Body of pancreas (tissue), 4 donors: Measurements from ENCODE around the gene MRPL28. TPM values are rescaled to one million over a fixed set of nuclear protein-coding genes. Genes with fewer than 3 reads are reported as not detected.
A peak's percentile ranks its signal among the peaks of the same experiment; 100 is the strongest.

Source experiments
- ATAC-seq: fragments of 150-250 bp; one replicate; pipeline ENCODE4 v1.9.1; 2016
- DNase-seq, 4 donors: peaks; one replicate each; pipeline ENCODE4 v3.0.0-alpha.2; 2019
- H3K27ac ChIP-seq, 4 donors: fragments of 200-600 bp; sonication (generic); 1 replicate in 3 of 4; 2 replicates in 1 of 4; pipeline versions ENCODE4 v1.5.1 to v1.6.1; 2016 to 2019; ENCODE audit warnings: mild to moderate bottlenecking in 1 of 4, mixed read lengths in 1 of 4, moderate library complexity in 1 of 4
- H3K27me3 ChIP-seq, 2 donors: fragments of 200-600 bp; sonication (generic); one replicate each; pipeline ENCODE4 v1.6.0; 2016; ENCODE audit warnings: mild to moderate bottlenecking in 1 of 2
- H3K36me3 ChIP-seq, 2 donors: fragments of 200-600 bp; sonication (generic); replicated peaks in 1 of 2; 2 replicates each; pipeline ENCODE4 v1.5.1; 2016; ENCODE audit warnings: low read depth in 2 of 2; ENCODE audit not compliant: insufficient read depth in 1 of 2
- H3K4me1 ChIP-seq: fragments of 200-600 bp; sonication (generic); one replicate; pipeline ENCODE4 v1.6.0; 2016
- H3K4me3 ChIP-seq, 2 donors: fragments of 200-600 bp; sonication (generic); 1 replicate in 1 of 2; 2 replicates in 1 of 2; pipeline ENCODE4 v1.5.1; 2016 to 2019
- H3K9me3 ChIP-seq, 3 donors: fragments of 200-600 bp; sonication (generic); 1 replicate in 2 of 3; 2 replicates in 1 of 3; pipeline ENCODE4 v1.5.1; 2016
- POLR2A ChIP-seq, 3 donors: fragments of 450-650 bp; IDR thresholded peaks; one replicate each; pipeline ENCODE4 v1.6.1; 2016; ENCODE audit warnings: antibody characterized with exemption in 3 of 3, mild to moderate bottlenecking in 2 of 3
- WGBS, 2 donors: methylation state at CpG; one replicate each; pipeline ENCODE4 v1.1.5; 2017; 5-methylcytosine and 5-hydroxymethylcytosine counted together
- intact Hi-C: fragments of 100-400 bp; cut with DNase I; formaldehyde crosslinking; loops from one replicate; pipeline ENCODE4 v1.15.1; 2023
- total RNA-seq, 2 donors: library from RNA; depleted of rRNA; stranded (reverse); fragments of >200 nt; gene quantifications; one replicate each; pipeline ENCODE4 v1.1.0, GENCODE V29; 2016
- TF ChIP-seq, protein P1 (sequence below), 7 experiments: fragments of 450-650 bp in 4 of 7; fragments of 200-600 bp in 3 of 7; sonication (generic) in 3 of 7; IDR thresholded peaks; one replicate each; pipeline ENCODE4 v1.5.1; 2016 to 2019; ENCODE audit warnings: antibody characterized with exemption in 7 of 7

MRPL28 gene
- total RNA-seq, 2 donors from 2014 or later = 22.1 to 31.0 TPM

DNA sequence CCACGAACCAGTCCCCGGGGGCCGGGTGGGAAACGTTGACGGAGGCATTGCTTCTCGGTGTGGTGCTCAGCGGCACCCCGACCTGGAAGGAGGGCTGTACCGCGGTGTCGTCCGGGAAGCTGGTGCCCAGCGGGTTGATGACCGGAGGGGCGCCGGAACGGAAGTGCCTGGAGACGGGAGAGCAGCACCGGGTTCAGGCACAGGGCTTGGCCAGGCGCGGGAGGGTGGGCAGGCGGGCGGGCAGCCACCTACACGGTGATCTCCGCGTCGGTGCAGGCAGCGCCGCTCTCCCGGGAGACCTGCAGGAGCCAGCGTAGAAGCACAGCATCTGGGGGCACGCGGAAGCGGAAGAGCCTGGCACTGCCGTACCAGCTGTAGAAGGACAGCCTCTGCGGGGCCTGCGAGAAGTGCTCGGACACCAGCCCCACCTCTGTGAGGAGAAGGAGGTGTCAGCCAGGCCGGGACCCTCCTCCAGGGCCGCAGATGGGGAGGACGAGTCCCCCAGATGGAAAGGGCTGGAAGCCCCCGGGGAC lies 7.1 kb upstream of the MRPL28 start:
- DNase-seq (peak in 1 of 4 donors; percentile 14), ATAC-seq (no peak)
- H3K4me1 ChIP-seq = peaks cover 29% of the 10 kb centered on the region
- intact Hi-C loops = no loop called here
- H3K27ac ChIP-seq = no peak overlapping the region
- no peaks in the 10 kb centered on the region for H3K27me3 ChIP-seq
- H3K9me3 ChIP-seq = no peaks in the 10 kb centered on the region
- TF ChIP-seq, protein P1, sequence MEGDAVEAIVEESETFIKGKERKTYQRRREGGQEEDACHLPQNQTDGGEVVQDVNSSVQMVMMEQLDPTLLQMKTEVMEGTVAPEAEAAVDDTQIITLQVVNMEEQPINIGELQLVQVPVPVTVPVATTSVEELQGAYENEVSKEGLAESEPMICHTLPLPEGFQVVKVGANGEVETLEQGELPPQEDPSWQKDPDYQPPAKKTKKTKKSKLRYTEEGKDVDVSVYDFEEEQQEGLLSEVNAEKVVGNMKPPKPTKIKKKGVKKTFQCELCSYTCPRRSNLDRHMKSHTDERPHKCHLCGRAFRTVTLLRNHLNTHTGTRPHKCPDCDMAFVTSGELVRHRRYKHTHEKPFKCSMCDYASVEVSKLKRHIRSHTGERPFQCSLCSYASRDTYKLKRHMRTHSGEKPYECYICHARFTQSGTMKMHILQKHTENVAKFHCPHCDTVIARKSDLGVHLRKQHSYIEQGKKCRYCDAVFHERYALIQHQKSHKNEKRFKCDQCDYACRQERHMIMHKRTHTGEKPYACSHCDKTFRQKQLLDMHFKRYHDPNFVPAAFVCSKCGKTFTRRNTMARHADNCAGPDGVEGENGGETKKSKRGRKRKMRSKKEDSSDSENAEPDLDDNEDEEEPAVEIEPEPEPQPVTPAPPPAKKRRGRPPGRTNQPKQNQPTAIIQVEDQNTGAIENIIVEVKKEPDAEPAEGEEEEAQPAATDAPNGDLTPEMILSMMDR (IDR thresholded peaks at IDR 0.05) = no peak
- no peak for TF ChIP-seq POLR2A (IDR thresholded peaks at IDR 0.05)
- 86 to 93% methylated on average over 8 to 20 of the region's 42 CpGs for WGBS, 2 donors
- H3K36me3 ChIP-seq = peaks cover 28 to 29% of the 10 kb centered on the region in 2 donors
- no peak overlapping the region for H3K4me3 ChIP-seq

DNA sequence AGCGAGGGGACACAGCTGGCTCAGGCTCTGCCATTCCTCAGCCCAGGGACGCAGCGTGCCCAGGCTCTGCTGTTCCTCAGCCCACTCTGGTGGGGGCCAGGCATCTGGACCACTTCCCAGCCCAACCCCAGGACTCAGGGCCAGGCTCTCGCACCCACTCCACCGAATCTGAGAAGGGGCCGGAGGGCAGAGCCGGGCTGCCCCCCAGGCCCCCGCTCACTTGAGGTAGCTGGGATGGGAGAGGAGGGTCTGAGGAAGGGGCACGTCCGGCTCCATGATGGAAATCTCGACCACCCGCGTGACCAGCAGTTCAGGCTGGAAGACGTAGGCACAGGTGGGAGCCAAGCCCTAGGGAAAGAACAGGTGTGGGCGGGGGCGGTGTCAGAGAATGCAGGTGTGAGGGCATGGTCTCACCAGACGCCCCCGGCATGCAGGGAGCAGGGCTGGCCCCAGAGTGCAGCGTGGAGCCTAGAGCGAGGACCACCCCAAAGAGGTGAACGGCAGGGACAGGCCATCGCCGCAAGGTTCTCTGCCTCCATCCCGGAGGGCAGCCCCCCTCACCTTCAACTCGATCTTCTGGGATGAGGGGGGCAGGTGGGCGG lies 6.6 kb upstream of the MRPL28 start:
- no peak overlapping the region for H3K27ac ChIP-seq
- no peak overlapping the region for H3K4me3 ChIP-seq
- WGBS, 2 donors = 84 to 86% methylated on average over 19 to 26 of the region's 26 CpGs
- peaks cover 29% of the 10 kb centered on the region for H3K4me1 ChIP-seq
- H3K36me3 ChIP-seq = peaks cover 28 to 29% of the 10 kb centered on the region in 2 donors
- intact Hi-C loops = no loop called here
- DNase-seq (peak in 1 of 4 donors; percentile 11), ATAC-seq (no peak)
- no peak for TF ChIP-seq POLR2A (IDR thresholded peaks at IDR 0.05)
- TF ChIP-seq, protein P1 (IDR thresholded peaks at IDR 0.05) = no peak
- H3K27me3 ChIP-seq = no peaks in the 10 kb centered on the region
- H3K9me3 ChIP-seq = no peaks in the 10 kb centered on the region

DNA sequence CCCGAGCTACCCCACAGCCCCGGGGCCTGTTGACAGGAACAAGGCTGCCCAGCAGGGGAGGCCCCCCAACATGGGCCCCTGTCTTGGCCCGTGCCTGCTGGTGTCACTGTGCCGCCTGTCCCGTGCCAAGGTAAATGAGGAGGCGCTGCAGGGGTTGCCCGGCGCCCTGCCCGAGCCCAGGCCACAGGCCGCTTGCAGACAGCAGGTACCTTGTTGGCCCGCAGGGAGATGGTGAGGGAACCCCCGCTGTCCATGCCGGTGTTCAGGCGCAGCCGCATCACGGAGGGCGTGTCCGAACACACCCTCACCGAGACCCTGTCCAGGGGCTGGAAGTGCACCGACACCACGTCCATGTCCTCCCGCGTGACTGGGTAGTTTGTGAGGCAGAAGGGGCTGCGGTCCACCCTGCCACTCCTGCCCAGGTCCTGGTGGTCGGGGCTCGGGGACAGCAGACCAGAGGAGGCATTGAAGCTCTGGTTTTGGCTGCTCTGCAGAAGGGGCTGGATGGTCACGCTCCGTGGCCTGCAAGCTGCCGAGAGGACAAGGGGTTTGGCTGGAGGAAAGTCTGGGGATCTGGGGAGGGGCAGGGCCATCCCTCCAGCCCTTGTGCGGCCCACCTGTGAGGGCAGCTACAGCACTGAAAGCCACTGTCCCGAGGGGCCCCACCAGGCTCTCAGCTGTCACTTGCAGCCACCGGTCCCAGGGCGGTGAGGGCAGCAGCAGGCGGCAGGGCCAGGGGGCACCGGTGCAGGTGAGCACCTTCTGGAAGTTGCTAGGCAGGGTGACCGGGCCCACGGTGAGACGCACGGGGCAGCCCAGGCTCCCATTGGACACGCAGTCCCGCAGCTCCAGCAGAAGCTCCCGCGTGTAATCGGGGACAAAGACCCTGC lies 5.8 kb upstream of the MRPL28 start:
- H3K27me3 ChIP-seq = no peaks in the 10 kb centered on the region
- intact Hi-C loops = no loop called here
- H3K27ac ChIP-seq = no peak overlapping the region
- WGBS, 2 donors = 87 to 93% methylated on average over 10 to 37 of the region's 44 CpGs
- TF ChIP-seq, protein P1 (IDR thresholded peaks at IDR 0.05) = no peak
- TF ChIP-seq POLR2A (IDR thresholded peaks at IDR 0.05) = no peak
- H3K4me1 ChIP-seq = peaks cover 31% of the 10 kb centered on the region
- H3K9me3 ChIP-seq = no peaks in the 10 kb centered on the region
- H3K36me3 ChIP-seq = peaks cover 28 to 29% of the 10 kb centered on the region in 2 donors
- ATAC-seq = no peak
- no peak overlapping the region for H3K4me3 ChIP-seq
- peak in 1 of 4 donors; percentile 13 for DNase-seq

DNA sequence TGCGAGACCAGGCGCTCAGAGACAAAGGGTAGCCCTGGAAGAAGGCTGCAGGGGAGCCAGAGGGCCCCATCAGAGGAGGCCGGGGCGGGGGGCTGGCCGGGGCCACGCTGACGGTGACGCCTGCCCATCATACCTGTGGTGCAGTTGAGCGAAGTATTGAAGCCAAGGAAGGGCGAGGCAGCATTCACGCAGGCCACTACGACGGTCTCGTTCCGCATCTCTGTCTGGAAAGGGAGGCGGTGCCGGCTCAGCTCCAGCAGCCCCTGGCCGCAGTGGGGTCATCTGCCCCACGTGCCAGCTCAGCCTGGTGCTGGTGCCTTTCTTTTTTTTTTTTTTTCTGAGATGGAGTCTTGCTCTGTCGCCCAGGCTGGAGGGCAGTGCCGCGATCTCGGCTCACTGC lies 4.9 kb upstream of the MRPL28 start:
- intact Hi-C loops = no loop called here
- ATAC-seq (no peak), DNase-seq (no peak)
- 92 to 93% methylated on average over 22 to 23 of the region's 23 CpGs for WGBS, 2 donors
- H3K36me3 ChIP-seq = peaks cover 28 to 29% of the 10 kb centered on the region in 2 donors
- peaks cover 29% of the 10 kb centered on the region for H3K4me1 ChIP-seq
- no peaks in the 10 kb centered on the region for H3K27me3 ChIP-seq
- no peak overlapping the region for H3K4me3 ChIP-seq
- TF ChIP-seq POLR2A (IDR thresholded peaks at IDR 0.05) = no peak
- TF ChIP-seq, protein P1 (IDR thresholded peaks at IDR 0.05) = no peak
- H3K27ac ChIP-seq = no peak overlapping the region
- H3K9me3 ChIP-seq = no peaks in the 10 kb centered on the region
